AG04450 (cell line): Measurements from ENCODE around the gene TCF15. TPM values are rescaled to one million over a fixed set of nuclear protein-coding genes. Genes with fewer than 3 reads are reported as not detected.

Source experiments
- CTCF ChIA-PET: fragments of 300-600, 350-600 bp; formaldehyde crosslinking; extraction: SDS; loops from one replicate; lab custom pipeline; 2022; ENCODE audit warnings: antibody characterized with exemption, inconsistent platforms; lab: Charles Lee
- POLR2A ChIA-PET: fragments of 350-600 bp; formaldehyde crosslinking; extraction: SDS; loops from one replicate; lab custom pipeline; 2021; ENCODE audit warnings: antibody characterized with exemption, inconsistent platforms; lab: Yijun Ruan, JAX
- DNase-seq: peaks from one replicate; pipeline ENCODE4 v3.0.0-alpha.2; 2011; ENCODE audit warnings: low read depth, low spot score
- H3K27ac ChIP-seq: one replicate; pipeline ENCODE4 v1.5.1; 2012; ENCODE audit warnings: low read depth, low read length, control low read depth
- H3K27me3 ChIP-seq: one replicate; pipeline ENCODE4 v1.6.0; 2012; ENCODE audit warnings: low read length; ENCODE audit not compliant: control insufficient read depth, insufficient read depth
- H3K4me3 ChIP-seq: 2 replicates; pipeline ENCODE4 v1.5.1; 2011; ENCODE audit warnings: mild to moderate bottlenecking, low read depth, low read length, control low read depth
- H3K9me3 ChIP-seq: 2 replicates; pipeline ENCODE4 v1.5.1; 2012; ENCODE audit warnings: low read length; ENCODE audit not compliant: control insufficient read depth, insufficient read depth
- CTCF ChIP-seq: IDR thresholded peaks from 2 replicates; pipeline ENCODE4 v1.5.1; 2011; ENCODE audit warnings: low read depth, low read length, control low read depth, inconsistent platforms
- polyA plus RNA-seq: library from polyadenylated mRNA; depleted of rRNA; stranded (reverse); fragments of >200 nt; gene quantifications from 2 replicates; pipeline ENCODE4 v1.2.3, GENCODE V29; 2011

The TCF15 gene
- polyA plus RNA-seq, 1 experiment = not detected

- CTCF ChIA-PET = interaction anchor here (1.4 kb wide), 1 partner anchor 8 kb away, joined by 5 read pairs; no protein-coding TSS in a partner anchor
These were observed 27.4 kb upstream of the TCF15 start for GRCh38 chr20:637559-637958.

GRCh38 chr20:635893-636338 is 25.8 kb upstream of the TCF15 start:
- Histone ChIP-seq H3K27ac (no peak overlapping the region), H3K4me3 (no peak overlapping the region), H3K9me3 (no peaks in the 10 kb centered on the region), H3K27me3 (peaks cover 40% of the 10 kb centered on the region)
- no peak for TF ChIP-seq CTCF
- ChIA-PET POLR2A (no interaction called here), CTCF (no interaction called here)
- DNase-seq = no peak

More at GRCh38 chr20:637559-637958, 27.4 kb upstream of the TCF15 start:
- Histone ChIP-seq H3K9me3 (no peaks in the 10 kb centered on the region), H3K27me3 (peaks cover 40% of the 10 kb centered on the region), H3K27ac (no peak overlapping the region), H3K4me3 (no peak overlapping the region)
- TF ChIP-seq CTCF = no peak
- no peak for DNase-seq
- POLR2A ChIA-PET = no interaction called here

- POLR2A ChIA-PET = no interaction called here
- H3K27ac ChIP-seq = no peak overlapping the region
- TF ChIP-seq CTCF = no peak
- H3K4me3 ChIP-seq = no peak overlapping the region
- H3K9me3 ChIP-seq = no peaks in the 10 kb centered on the region
- peaks cover 35% of the 10 kb centered on the region for H3K27me3 ChIP-seq
- CTCF ChIA-PET = no interaction called here
- DNase-seq = no peak
These were observed 25.2 kb upstream of the TCF15 start for GRCh38 chr20:635028-635892.

GRCh38 chr20:634148-634925 is 24.2 kb upstream of the TCF15 start:
- no peak for DNase-seq
- Histone ChIP-seq H3K27me3 (peaks cover 35% of the 10 kb centered on the region), H3K27ac (no peak overlapping the region), H3K9me3 (no peaks in the 10 kb centered on the region), H3K4me3 (no peak overlapping the region)
- ChIA-PET CTCF (interaction anchor here (1.6 kb wide), 1 partner anchor 11 kb away, joined by 7 read pairs; no protein-coding TSS in a partner anchor), POLR2A (no interaction called here)
- no peak for TF ChIP-seq CTCF
